ENCODE data around the gene HERPUD1.
"Not testable (repeated sequence)": the region's sequence is repeated elsewhere in the genome, so short reads cannot be mapped to it uniquely, and the experiment has no call there.

The HERPUD1 gene, protein sequence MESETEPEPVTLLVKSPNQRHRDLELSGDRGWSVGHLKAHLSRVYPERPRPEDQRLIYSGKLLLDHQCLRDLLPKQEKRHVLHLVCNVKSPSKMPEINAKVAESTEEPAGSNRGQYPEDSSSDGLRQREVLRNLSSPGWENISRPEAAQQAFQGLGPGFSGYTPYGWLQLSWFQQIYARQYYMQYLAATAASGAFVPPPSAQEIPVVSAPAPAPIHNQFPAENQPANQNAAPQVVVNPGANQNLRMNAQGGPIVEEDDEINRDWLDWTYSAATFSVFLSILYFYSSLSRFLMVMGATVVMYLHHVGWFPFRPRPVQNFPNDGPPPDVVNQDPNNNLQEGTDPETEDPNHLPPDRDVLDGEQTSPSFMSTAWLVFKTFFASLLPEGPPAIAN

DNA sequence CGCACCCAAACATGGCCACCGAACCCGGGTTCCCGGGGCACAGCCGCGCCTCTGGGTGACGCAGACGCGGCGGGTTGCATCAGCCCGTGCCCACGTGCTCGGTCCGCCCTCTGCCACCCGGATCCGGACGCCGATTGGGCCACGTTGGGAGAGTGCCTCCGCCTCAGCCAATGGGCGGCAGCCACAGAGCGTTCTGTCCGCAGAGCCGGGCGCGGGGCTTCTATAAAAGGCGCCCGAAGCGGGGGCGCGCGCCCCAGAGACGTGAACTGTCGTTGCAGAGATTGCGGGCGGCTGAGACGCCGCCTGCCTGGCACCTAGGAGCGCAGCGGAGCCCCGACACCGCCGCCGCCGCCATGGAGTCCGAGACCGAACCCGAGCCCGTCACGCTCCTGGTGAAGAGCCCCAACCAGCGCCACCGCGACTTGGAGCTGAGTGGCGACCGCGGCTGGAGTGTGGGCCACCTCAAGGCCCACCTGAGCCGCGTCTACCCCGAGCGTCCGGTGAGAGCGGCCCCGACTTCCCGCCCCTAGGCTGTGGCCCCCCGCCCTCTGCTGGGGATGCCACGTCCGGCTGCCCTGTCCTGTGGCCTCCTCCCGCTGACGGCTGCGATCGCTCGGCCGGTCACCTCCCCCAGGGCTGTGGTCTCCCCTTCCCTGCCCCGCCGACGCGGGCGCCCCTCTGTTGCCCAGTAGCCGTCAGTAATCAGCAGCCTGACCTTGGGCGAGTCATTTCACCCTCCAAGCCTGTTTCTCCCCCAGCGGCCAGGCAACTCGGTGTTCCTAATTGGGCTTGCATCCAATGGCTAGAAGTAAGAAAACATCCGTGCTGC is at the start of gene HERPUD1:
Gene HERPUD1, plus strand, starts transcription at position 251 of the 829 bp plus-strand sequence. Its CDS starts 103 bp downstream, at position 354.
- H3K4me1 Mint-ChIP-seq: peaks cover 49% of the 10 kb centered on the region
- ATAC-seq (peak; percentile 96), DNase-seq (peak; percentile 99)
- H3K9me3 Mint-ChIP-seq: no peaks in the 10 kb centered on the region
- H3K4me3 Mint-ChIP-seq: peak within 1 kb of the TSS; percentile 92
- H3K27me3 Mint-ChIP-seq: no peaks in the 10 kb centered on the region
- peak within 1 kb of the TSS; percentile 95 for H3K27ac Mint-ChIP-seq
- H3K36me3 Mint-ChIP-seq (ENCODE audit: low read depth): peaks cover 46% of the 10 kb centered on the region

DNA sequence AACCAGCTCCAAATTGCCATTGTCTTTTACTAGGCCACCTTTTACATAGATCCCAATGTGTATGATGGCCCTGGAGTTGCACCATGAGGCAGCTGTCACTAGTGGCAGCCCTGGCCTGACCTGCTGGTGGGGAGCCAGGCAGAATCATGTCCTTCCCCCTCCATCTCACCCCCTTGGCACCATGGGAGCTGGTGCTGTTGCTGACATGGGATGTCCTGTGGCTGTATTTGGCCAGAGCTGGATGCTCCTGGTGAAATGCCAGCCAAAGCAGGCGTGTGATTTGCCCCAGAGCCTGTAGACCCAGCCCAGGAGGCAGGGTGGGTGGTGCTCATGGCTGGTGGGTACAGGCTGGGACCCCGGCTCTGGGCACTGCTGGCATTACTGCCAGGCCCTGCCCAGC is 48.4 kb upstream of the HERPUD1 start:
- DNase-seq (no peak), ATAC-seq (no peak)
- Mint-ChIP-seq H3K27me3 (no peaks in the 10 kb centered on the region), H3K27ac (no peak overlapping the region), H3K4me3 (no peak overlapping the region), H3K36me3 (ENCODE audit: low read depth) (no peaks in the 10 kb centered on the region), H3K9me3 (no peaks in the 10 kb centered on the region), H3K4me1 (no peaks in the 10 kb centered on the region)

DNA sequence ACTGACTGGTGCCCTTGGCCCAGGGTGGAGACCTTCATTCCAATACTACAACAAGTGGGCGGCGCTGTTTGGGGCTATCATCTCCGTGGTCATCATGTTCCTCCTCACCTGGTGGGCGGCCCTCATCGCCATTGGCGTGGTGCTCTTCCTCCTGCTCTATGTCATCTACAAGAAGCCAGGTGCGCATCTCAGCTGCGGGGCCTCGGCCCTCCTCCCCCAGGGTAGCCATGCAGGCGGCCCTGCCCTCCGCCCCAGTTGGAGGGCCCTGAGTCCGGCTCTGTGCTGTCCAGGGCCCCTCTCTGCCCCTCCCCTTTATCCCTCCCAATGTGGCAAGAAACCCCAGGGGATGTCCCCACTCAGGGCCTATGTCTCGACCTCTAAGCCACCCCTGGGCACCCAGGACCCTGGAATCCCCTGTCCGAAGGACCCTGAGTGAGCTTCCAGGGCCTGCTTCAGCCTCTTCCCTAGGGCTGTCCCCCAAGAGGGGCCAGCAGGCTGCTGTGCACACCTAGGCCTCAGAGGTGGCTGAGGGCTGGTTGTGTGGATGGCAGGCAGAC is 47.8 kb upstream of the HERPUD1 start:
- no peak overlapping the region for H3K4me3 Mint-ChIP-seq
- no peaks in the 10 kb centered on the region for H3K27me3 Mint-ChIP-seq
- H3K9me3 Mint-ChIP-seq: no peaks in the 10 kb centered on the region
- no peaks in the 10 kb centered on the region for H3K36me3 Mint-ChIP-seq (ENCODE audit: low read depth)
- H3K4me1 Mint-ChIP-seq: peaks cover 1% of the 10 kb centered on the region
- no peak for ATAC-seq
- DNase-seq: no peak
- H3K27ac Mint-ChIP-seq: no peak overlapping the region

DNA sequence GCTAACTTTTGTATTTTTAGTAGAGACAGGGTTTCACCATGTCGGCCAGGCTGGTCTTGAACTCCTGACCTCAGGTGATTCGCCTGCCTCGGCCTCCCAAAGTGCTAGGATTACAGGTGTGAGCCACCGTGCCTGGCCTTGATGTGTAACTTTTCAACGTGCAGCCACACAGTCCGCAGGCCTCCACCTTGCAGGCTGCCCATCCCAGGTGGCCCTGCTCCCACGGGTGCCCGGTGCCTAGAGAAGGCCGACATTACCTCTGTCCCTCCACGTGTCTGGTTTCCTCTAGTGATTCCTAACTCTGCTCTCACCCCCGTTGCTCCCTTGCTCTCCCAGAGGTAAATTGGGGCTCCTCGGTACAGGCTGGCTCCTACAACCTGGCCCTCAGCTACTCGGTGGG is 47.0 kb upstream of the HERPUD1 start:
- not testable (repeated sequence) for H3K36me3 Mint-ChIP-seq (ENCODE audit: low read depth); ATAC-seq; H3K27ac Mint-ChIP-seq

DNA sequence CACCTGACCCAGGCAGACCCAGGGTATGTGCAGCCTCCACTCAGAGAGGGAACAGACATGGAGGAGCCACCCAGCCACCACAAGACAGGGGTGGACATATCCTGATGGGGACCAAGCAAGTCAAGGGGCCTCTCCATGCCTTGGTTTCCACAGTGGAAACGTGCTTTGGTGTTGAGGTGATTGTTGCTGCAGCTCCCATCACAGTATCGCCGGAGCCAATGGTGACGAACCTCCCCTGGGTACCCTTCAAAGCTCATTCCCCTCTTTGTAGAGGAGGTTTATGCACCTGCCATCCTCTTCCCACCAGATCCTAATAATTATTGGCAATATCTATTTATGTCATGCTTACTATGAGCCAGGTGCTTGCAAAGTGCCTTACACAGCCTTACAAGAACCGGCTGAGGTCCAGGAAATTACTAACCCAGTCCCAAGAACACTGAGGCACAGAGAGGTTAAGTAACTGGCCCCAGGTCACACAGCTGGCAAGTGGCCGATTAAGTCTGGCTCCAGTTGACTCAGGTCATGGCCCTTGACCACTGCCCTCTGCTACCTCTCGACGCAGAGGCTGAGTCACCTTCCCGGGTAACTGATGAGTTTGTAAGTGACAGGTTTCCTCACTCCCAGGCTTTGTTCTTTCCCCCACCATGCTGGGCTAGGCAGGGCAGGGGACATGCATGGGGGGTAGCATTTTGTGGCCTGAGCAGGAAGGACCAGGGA is 46.3 kb upstream of the HERPUD1 start:
- DNase-seq: no peak
- H3K36me3 Mint-ChIP-seq (ENCODE audit: low read depth): no peaks in the 10 kb centered on the region
- no peak for ATAC-seq
- H3K27me3 Mint-ChIP-seq: no peaks in the 10 kb centered on the region
- no peaks in the 10 kb centered on the region for H3K9me3 Mint-ChIP-seq
- H3K4me1 Mint-ChIP-seq: peaks cover 1% of the 10 kb centered on the region
- no peak overlapping the region for H3K27ac Mint-ChIP-seq
- H3K4me3 Mint-ChIP-seq: no peak overlapping the region

More for the DNA sequence above, 47.0 kb upstream of the HERPUD1 start:
- DNase-seq, H3K4me3 Mint-ChIP-seq, H3K4me1 Mint-ChIP-seq, H3K27me3 Mint-ChIP-seq, H3K9me3 Mint-ChIP-seq: not testable (repeated sequence)

DNA sequence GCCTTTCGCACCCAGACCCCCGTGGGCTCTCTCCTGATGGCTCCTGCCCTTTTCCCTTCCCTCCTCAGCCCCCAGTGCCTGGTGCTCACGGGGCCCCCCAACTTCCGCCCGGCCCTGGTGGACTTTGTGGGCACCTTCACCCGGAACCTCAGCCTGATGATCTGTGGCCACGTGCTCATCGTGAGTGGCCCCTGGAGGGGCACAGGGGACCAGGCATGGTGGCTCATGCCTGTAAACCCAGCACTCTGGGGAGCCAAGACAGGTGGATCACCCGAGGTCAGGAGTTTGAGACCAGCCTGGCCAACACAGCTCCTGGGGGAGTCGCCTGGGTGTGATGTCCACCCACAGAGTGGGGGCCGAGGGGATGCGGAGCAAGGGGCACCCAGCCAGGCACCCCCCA is 45.6 kb upstream of the HERPUD1 start:
- H3K27ac Mint-ChIP-seq: no peak overlapping the region
- H3K4me3 Mint-ChIP-seq: no peak overlapping the region
- peaks cover 1% of the 10 kb centered on the region for H3K4me1 Mint-ChIP-seq
- H3K36me3 Mint-ChIP-seq (ENCODE audit: low read depth): no peaks in the 10 kb centered on the region
- H3K27me3 Mint-ChIP-seq: no peaks in the 10 kb centered on the region
- ATAC-seq (no peak), DNase-seq (no peak)
- no peaks in the 10 kb centered on the region for H3K9me3 Mint-ChIP-seq

DNA sequence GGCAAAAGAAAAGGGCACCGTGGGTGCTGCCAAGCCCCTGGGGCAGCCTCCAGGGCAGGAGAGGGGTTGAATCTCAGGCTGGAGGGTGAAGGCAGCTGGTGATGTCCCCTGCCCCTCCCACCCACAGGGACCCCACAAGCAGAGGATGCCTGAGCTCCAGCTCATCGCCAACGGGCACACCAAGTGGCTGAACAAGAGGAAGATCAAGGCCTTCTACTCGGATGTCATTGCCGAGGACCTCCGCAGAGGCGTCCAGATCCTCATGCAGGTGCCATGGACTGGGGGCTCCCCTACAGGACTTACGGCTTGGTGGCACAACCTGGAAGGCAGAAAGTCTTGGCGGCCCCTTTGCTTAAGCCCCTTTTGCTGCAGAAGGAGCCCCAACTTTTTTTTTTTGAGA is 45.1 kb upstream of the HERPUD1 start:
- no peak overlapping the region for H3K27ac Mint-ChIP-seq
- ATAC-seq (no peak), DNase-seq (no peak)
- H3K36me3 Mint-ChIP-seq (ENCODE audit: low read depth): no peaks in the 10 kb centered on the region
- no peaks in the 10 kb centered on the region for H3K27me3 Mint-ChIP-seq
- no peak overlapping the region for H3K4me3 Mint-ChIP-seq
- no peaks in the 10 kb centered on the region for H3K9me3 Mint-ChIP-seq
- H3K4me1 Mint-ChIP-seq: peaks cover 1% of the 10 kb centered on the region

DNA sequence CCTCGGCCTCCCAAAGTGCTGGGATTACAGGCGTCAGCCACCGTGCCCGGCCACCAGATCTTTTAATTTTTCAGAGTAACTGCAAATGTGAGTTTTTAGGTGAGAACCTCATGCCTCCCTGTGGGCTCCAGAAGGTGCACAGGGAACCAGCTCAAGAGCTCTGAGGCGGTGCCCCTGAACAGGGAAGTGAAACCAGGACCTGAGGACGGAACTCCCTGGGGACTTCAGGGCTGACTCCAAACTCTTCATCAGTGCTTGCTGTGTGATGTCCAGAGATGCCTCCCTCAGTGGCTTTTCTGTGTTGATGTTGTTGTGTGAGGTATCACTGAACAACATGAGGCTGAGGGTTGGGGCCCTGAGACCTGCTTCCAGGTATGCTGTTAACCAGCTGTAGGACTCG is 43.1 kb upstream of the HERPUD1 start:
- Mint-ChIP-seq H3K4me1 (peaks cover 1% of the 10 kb centered on the region), H3K27ac (no peak overlapping the region), H3K36me3 (ENCODE audit: low read depth) (no peaks in the 10 kb centered on the region), H3K27me3 (no peaks in the 10 kb centered on the region), H3K4me3 (no peak overlapping the region), H3K9me3 (no peaks in the 10 kb centered on the region)
- ATAC-seq: no peak
- no peak for DNase-seq

DNA sequence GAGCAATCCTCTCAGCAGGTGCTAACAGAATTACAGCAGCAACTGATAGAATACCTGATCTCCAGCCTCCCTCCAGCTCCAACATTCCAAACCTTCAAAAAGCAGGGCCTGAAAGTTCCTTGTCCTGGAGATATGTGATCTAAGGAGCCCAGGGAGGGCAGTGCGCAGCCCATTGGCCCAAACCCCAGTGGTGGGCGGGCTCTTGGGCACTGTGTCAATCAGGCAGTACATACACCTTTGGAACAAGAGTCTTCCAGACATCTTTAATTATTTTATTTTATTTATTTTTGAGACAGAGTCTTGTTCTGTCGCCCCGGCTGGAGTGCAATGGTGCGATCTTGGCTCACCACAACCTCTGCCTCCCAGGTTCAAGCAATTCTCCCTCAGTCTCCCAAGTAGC is 42.7 kb upstream of the HERPUD1 start:
- peaks cover 1% of the 10 kb centered on the region for H3K4me1 Mint-ChIP-seq
- no peak for DNase-seq
- H3K27ac Mint-ChIP-seq: no peak overlapping the region
- H3K9me3 Mint-ChIP-seq: no peaks in the 10 kb centered on the region
- H3K36me3 Mint-ChIP-seq (ENCODE audit: low read depth): no peaks in the 10 kb centered on the region
- H3K27me3 Mint-ChIP-seq: no peaks in the 10 kb centered on the region
- no peak overlapping the region for H3K4me3 Mint-ChIP-seq
- no peak for ATAC-seq

DNA sequence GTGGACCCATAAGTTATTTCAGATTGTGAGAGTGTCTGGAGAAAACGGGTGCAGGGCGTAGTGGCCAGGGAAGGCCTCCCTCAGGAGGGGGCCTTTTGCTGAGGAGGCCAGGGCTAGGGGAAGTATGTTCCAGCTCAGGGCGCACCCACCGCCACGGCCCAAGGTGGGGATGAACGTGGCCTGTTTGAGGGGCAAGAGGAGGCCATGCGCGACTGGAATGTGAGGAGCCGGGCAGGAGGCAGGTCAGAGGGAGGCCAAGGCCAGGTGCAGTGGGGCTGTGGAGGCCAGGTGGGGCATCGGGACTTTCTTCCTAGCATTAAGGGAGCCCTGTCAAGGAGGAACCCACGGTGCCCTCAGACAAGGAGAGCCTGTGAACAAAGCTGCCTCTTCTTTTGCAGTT is 40.3 kb upstream of the HERPUD1 start:
- no peak for ATAC-seq
- Mint-ChIP-seq H3K27ac (no peak overlapping the region), H3K4me1 (peaks cover 1% of the 10 kb centered on the region), H3K27me3 (no peaks in the 10 kb centered on the region), H3K36me3 (ENCODE audit: low read depth) (no peaks in the 10 kb centered on the region), H3K9me3 (no peaks in the 10 kb centered on the region), H3K4me3 (no peak overlapping the region)
- no peak for DNase-seq

DNA sequence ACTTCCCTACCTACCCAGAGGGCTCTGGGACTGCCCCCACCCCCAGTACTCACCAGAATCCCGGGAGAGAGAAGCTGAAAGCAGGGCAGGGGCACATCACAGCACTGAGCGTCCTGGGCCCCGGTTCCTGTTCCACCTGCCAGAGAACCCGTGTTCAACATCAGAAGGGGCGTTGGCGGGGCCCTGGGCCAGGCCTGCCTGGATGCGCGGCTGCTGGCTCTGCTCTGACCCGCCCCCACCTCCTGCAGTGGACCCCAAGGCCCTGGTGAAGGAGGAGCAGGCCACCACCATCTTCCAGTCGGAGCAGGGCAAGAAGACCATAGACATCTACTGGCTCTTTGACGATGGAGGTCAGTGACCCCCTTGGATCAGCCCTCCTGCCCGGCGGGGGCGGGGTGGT is 39.2 kb upstream of the HERPUD1 start:
- no peaks in the 10 kb centered on the region for H3K9me3 Mint-ChIP-seq
- no peak overlapping the region for H3K4me3 Mint-ChIP-seq
- H3K27ac Mint-ChIP-seq: no peak overlapping the region
- peaks cover 3% of the 10 kb centered on the region for H3K4me1 Mint-ChIP-seq
- no peak for ATAC-seq
- DNase-seq: no peak
- H3K27me3 Mint-ChIP-seq: no peaks in the 10 kb centered on the region
- no peaks in the 10 kb centered on the region for H3K36me3 Mint-ChIP-seq (ENCODE audit: low read depth)

DNA sequence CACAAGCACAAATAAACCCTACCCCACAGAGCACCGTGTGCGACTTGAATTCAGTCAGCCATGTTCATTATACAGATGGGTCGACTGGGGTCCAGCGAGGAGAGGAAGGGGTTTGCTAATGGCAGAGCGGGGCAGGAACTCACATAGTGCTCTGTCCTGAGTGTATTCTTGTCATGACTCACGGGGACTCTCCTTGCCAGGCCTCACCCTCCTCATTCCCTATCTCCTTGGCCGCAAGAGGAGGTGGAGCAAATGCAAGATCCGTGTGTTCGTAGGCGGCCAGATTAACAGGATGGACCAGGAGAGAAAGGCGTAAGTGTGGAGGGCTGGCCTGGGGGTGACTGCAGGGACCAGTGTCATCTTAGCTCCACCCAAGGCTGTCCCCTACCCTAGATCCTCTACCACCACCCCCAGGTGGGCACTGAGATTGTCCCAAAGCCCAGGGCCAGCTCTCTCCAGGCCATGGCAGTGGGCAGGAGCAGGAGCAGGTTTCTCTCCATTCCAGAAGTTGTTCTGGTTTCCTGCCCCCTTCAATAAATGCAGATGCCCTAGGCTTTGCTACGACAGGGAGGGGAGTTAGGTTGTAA is 37.5 kb upstream of the HERPUD1 start:
- Mint-ChIP-seq H3K4me1 (peaks cover 16% of the 10 kb centered on the region), H3K36me3 (ENCODE audit: low read depth) (no peaks in the 10 kb centered on the region), H3K27me3 (no peaks in the 10 kb centered on the region), H3K4me3 (no peak overlapping the region), H3K27ac (no peak overlapping the region), H3K9me3 (no peaks in the 10 kb centered on the region)
- no peak for DNase-seq
- no peak for ATAC-seq

DNA sequence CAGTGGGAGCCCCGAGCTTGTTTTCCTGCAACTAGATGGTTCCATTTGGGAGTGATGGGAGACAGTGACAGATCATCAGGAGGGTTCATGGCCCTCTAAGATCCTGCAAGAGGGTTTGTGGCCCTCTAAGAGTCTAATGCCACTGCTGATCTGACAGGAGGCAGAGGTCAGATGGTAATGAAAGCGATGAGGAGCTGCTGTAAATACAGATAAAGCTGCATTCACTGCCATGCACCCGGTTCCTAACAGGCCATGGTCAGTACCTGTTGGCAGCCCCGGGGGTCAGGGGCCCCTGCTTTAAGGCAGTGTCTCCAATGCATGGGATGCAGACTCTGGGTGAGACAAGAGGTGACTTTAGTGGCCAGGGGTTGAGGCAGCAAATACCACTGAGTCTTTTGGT is 36.1 kb upstream of the HERPUD1 start:
- peaks cover 1% of the 10 kb centered on the region for H3K27me3 Mint-ChIP-seq
- H3K4me3 Mint-ChIP-seq: no peak overlapping the region
- no peak overlapping the region for H3K27ac Mint-ChIP-seq
- no peak for ATAC-seq
- no peaks in the 10 kb centered on the region for H3K9me3 Mint-ChIP-seq
- H3K36me3 Mint-ChIP-seq (ENCODE audit: low read depth): no peaks in the 10 kb centered on the region
- DNase-seq: no peak
- peaks cover 26% of the 10 kb centered on the region for H3K4me1 Mint-ChIP-seq

DNA sequence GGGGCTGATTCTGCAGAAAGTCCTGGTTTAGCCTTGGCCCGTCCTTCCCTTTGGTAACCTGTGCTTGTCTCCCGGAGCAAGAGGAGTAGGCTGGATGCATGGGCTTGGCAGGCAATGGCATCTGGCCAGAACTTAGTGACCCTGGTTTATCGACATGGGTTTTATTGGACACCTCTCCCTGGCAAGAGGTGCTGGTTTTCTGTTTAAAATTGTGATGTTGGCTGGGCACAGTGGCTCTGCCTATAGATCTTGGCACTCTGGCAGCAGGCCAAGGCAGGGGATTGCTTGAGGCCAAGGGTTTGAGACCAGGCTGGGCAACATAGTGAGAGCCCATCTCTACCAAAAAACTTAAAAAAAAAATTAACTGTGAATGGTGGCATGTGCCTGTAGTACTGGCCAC is 35.7 kb upstream of the HERPUD1 start:
- DNase-seq: no peak
- Mint-ChIP-seq H3K27me3 (peaks cover 5% of the 10 kb centered on the region), H3K27ac (no peak overlapping the region), H3K36me3 (ENCODE audit: low read depth) (no peaks in the 10 kb centered on the region), H3K9me3 (no peaks in the 10 kb centered on the region), H3K4me1 (peaks cover 30% of the 10 kb centered on the region), H3K4me3 (no peak overlapping the region)
- ATAC-seq: no peak
